ENCODE data around the gene KIF18A. TPM values are rescaled to one million over a fixed set of nuclear protein-coding genes. Genes with fewer than 3 reads are reported as not detected.

KIF18A gene
- total RNA-seq, 1 experiment from 2014 or later: 20.6 TPM

DNA sequence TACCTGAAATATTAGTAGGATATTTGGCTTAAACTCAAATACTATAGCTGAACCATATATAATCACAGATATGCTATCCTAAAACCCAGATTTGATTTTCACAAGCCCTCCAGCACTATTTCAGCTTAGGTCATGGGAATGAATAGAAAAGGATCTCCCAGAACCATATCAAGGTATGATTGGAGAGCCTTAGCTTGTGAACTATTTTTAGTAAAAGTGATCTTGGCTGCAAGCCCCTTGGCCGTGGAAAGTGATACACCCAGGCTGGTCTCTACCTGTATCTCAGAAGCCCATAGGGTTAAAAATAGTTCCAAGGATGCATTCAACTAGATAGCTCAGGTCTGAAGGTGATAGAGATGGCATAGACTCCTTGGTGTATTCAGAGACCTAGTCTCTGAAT is 9.7 kb downstream of the KIF18A start (continued):
- TF ChIP-seq, protein P1, sequence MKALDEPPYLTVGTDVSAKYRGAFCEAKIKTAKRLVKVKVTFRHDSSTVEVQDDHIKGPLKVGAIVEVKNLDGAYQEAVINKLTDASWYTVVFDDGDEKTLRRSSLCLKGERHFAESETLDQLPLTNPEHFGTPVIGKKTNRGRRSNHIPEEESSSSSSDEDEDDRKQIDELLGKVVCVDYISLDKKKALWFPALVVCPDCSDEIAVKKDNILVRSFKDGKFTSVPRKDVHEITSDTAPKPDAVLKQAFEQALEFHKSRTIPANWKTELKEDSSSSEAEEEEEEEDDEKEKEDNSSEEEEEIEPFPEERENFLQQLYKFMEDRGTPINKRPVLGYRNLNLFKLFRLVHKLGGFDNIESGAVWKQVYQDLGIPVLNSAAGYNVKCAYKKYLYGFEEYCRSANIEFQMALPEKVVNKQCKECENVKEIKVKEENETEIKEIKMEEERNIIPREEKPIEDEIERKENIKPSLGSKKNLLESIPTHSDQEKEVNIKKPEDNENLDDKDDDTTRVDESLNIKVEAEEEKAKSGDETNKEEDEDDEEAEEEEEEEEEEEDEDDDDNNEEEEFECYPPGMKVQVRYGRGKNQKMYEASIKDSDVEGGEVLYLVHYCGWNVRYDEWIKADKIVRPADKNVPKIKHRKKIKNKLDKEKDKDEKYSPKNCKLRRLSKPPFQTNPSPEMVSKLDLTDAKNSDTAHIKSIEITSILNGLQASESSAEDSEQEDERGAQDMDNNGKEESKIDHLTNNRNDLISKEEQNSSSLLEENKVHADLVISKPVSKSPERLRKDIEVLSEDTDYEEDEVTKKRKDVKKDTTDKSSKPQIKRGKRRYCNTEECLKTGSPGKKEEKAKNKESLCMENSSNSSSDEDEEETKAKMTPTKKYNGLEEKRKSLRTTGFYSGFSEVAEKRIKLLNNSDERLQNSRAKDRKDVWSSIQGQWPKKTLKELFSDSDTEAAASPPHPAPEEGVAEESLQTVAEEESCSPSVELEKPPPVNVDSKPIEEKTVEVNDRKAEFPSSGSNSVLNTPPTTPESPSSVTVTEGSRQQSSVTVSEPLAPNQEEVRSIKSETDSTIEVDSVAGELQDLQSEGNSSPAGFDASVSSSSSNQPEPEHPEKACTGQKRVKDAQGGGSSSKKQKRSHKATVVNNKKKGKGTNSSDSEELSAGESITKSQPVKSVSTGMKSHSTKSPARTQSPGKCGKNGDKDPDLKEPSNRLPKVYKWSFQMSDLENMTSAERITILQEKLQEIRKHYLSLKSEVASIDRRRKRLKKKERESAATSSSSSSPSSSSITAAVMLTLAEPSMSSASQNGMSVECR (CRISPR knock-in tag; IDR thresholded peaks at IDR 0.05; ENCODE audit: borderline replicate concordance): no peak

DNA sequence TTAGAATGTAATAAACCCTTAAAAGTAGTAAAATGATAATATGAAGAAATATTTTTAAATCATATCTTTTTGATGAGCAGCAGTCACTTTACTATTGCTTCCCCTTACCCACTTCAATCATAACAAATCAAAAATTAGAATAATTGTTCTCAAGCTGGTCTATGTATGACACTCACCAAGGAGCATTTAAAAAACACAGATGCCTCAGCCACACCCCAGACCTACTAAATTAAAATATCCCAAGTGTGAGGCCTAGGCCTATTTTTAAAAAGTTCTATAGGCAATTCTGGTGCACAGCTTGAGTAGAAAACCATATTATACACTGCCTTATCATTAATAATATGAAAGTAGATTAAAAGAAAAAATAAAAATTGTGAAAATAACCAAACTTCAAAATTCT is 15.2 kb downstream of the KIF18A start:
- ChIA-PET CTCF (no interaction called here), POLR2A (no interaction called here)

More for the DNA sequence above, 15.2 kb downstream of the KIF18A start:
- H3K27me3 Mint-ChIP-seq (ENCODE audit: low read depth): no peaks in the 10 kb centered on the region
- ATAC-seq (no peak), DNase-seq (ENCODE audit: low spot score) (no peak)
- H3K36me3 Mint-ChIP-seq: peaks cover 8% of the 10 kb centered on the region
- H3K9me3 Mint-ChIP-seq: no peaks in the 10 kb centered on the region
- TF ChIP-seq SMAD4 (CRISPR knock-in tag; IDR thresholded peaks at IDR 0.05) (no peak), CREM (CRISPR knock-in tag; IDR thresholded peaks at IDR 0.05) (no peak), SMAD3 (CRISPR knock-in tag; IDR thresholded peaks at IDR 0.05; ENCODE audit: borderline replicate concordance) (no peak), ZNF121 (CRISPR knock-in tag; IDR thresholded peaks at IDR 0.05) (no peak), CBFB (CRISPR knock-in tag; IDR thresholded peaks at IDR 0.05; ENCODE audit: low read depth) (no peak)
- TF ChIP-seq, protein P2, sequence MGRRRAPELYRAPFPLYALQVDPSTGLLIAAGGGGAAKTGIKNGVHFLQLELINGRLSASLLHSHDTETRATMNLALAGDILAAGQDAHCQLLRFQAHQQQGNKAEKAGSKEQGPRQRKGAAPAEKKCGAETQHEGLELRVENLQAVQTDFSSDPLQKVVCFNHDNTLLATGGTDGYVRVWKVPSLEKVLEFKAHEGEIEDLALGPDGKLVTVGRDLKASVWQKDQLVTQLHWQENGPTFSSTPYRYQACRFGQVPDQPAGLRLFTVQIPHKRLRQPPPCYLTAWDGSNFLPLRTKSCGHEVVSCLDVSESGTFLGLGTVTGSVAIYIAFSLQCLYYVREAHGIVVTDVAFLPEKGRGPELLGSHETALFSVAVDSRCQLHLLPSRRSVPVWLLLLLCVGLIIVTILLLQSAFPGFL (CRISPR knock-in tag; IDR thresholded peaks at IDR 0.05; ENCODE audit: borderline replicate concordance): no peak
- TF ChIP-seq, protein P3, sequence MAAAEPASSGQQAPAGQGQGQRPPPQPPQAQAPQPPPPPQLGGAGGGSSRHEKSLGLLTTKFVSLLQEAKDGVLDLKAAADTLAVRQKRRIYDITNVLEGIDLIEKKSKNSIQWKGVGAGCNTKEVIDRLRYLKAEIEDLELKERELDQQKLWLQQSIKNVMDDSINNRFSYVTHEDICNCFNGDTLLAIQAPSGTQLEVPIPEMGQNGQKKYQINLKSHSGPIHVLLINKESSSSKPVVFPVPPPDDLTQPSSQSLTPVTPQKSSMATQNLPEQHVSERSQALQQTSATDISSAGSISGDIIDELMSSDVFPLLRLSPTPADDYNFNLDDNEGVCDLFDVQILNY (CRISPR knock-in tag; IDR thresholded peaks at IDR 0.05): no peak
- TF ChIP-seq, protein P4, sequence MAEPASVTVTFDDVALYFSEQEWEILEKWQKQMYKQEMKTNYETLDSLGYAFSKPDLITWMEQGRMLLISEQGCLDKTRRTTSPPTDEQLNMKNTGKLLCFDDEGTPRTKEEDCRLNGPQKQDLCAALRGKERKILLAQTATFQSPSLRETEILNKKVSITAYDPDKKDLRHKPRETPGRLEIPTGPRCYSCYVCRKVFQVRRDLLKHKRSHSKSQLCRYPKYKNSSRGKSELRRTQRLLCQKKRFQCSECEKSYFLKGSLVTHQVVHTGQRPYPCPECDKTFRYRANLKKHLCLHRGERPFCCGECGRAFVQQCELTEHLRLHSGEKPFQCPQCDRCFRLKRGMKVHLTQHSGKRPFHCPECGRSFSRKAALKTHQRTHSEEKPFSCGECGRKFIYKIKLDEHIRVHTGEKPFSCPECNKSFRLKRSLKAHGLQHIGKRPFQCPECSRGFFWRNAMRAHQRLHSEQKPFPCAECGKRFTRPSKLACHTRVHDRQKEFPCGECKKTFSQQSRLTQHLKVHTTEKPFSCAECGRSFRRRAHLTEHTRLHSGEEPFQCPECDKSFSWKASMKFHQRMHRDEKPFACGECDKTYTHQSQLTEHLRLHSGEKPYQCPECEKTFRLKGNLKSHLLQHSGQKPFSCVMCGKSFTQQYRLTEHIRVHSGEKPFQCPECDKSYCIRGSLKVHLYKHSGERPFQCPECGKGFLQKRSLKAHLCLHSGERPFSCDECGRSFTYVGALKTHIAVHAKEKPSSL (CRISPR knock-in tag; conservative IDR thresholded peaks at IDR 0.05): no peak
- TF ChIP-seq, protein P5, sequence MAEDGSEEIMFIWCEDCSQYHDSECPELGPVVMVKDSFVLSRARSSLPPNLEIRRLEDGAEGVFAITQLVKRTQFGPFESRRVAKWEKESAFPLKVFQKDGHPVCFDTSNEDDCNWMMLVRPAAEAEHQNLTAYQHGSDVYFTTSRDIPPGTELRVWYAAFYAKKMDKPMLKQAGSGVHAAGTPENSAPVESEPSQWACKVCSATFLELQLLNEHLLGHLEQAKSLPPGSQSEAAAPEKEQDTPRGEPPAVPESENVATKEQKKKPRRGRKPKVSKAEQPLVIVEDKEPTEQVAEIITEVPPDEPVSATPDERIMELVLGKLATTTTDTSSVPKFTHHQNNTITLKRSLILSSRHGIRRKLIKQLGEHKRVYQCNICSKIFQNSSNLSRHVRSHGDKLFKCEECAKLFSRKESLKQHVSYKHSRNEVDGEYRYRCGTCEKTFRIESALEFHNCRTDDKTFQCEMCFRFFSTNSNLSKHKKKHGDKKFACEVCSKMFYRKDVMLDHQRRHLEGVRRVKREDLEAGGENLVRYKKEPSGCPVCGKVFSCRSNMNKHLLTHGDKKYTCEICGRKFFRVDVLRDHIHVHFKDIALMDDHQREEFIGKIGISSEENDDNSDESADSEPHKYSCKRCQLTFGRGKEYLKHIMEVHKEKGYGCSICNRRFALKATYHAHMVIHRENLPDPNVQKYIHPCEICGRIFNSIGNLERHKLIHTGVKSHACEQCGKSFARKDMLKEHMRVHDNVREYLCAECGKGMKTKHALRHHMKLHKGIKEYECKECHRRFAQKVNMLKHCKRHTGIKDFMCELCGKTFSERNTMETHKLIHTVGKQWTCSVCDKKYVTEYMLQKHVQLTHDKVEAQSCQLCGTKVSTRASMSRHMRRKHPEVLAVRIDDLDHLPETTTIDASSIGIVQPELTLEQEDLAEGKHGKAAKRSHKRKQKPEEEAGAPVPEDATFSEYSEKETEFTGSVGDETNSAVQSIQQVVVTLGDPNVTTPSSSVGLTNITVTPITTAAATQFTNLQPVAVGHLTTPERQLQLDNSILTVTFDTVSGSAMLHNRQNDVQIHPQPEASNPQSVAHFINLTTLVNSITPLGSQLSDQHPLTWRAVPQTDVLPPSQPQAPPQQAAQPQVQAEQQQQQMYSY (CRISPR knock-in tag; IDR thresholded peaks at IDR 0.05): no peak
- TF ChIP-seq, protein P6, sequence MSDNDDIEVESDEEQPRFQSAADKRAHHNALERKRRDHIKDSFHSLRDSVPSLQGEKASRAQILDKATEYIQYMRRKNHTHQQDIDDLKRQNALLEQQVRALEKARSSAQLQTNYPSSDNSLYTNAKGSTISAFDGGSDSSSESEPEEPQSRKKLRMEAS (CRISPR knock-in tag; IDR thresholded peaks at IDR 0.05): no peak
- TF ChIP-seq, protein P7, sequence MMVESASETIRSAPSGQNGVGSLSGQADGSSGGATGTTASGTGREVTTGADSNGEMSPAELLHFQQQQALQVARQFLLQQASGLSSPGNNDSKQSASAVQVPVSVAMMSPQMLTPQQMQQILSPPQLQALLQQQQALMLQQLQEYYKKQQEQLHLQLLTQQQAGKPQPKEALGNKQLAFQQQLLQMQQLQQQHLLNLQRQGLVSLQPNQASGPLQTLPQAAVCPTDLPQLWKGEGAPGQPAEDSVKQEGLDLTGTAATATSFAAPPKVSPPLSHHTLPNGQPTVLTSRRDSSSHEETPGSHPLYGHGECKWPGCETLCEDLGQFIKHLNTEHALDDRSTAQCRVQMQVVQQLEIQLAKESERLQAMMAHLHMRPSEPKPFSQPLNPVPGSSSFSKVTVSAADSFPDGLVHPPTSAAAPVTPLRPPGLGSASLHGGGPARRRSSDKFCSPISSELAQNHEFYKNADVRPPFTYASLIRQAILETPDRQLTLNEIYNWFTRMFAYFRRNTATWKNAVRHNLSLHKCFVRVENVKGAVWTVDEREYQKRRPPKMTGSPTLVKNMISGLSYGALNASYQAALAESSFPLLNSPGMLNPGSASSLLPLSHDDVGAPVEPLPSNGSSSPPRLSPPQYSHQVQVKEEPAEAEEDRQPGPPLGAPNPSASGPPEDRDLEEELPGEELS (CRISPR knock-in tag; IDR thresholded peaks at IDR 0.05): no peak
- TF ChIP-seq, protein P8, sequence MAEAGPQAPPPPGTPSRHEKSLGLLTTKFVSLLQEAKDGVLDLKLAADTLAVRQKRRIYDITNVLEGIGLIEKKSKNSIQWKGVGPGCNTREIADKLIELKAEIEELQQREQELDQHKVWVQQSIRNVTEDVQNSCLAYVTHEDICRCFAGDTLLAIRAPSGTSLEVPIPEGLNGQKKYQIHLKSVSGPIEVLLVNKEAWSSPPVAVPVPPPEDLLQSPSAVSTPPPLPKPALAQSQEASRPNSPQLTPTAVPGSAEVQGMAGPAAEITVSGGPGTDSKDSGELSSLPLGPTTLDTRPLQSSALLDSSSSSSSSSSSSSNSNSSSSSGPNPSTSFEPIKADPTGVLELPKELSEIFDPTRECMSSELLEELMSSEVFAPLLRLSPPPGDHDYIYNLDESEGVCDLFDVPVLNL (CRISPR knock-in tag; IDR thresholded peaks at IDR 0.05; ENCODE audit: borderline replicate concordance, low read depth): no peak
- H3K27ac Mint-ChIP-seq: no peak overlapping the region
- H3K4me3 Mint-ChIP-seq: no peak overlapping the region
- no peaks in the 10 kb centered on the region for H3K4me1 Mint-ChIP-seq
